Myometrial cell (primary cell): ENCODE measurements around the gene KRTAP6-3. TPM values are rescaled to one million over a fixed set of nuclear protein-coding genes. Genes with fewer than 3 reads are reported as not detected.

Experiments
- total RNA-seq: library from RNA; depleted of rRNA; stranded (reverse); fragments of >200 nt; gene quantifications from 2 replicates; pipeline ENCODE4 v1.2.3, GENCODE V29; 2015

KRTAP6-3 gene, protein sequence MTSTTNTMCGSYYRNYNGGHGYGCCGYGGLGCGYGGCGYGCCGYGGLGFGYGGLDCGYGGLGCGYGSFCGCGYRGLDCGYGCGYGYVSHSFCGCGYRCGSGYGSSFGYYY
- not detected in 2 replicates for total RNA-seq

DNA sequence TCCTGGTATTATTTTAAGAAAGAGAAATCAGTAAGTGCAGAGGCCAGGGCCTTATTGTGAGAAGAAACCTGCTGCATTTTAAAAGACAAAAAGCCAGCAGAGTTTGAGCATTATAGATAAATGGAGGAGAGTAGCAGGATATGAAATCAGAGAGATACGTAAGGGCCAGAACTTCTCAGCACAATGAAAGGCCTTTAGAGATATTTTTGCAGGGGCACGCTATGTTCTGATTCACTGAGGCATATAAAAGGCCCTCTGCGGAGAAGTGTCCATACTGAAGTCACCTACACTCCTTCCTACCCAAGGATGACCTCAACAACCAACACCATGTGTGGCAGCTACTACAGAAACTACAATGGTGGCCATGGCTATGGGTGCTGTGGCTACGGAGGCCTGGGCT, at the start of gene KRTAP6-3:
Gene KRTAP6-3, plus strand, starts transcription at position 301 of the 400 bp plus-strand sequence. Its CDS starts 6 bp downstream, at position 307.

GRCh38 chr21:30561264-30561895, 30.9 kb upstream of the KRTAP6-3 start, which contains the start of gene KRTAP19-7:
KRTAP19-7 (minus strand) TSS chr21:30561314; CDS start chr21:30561289, 25 bp downstream.

DNA sequence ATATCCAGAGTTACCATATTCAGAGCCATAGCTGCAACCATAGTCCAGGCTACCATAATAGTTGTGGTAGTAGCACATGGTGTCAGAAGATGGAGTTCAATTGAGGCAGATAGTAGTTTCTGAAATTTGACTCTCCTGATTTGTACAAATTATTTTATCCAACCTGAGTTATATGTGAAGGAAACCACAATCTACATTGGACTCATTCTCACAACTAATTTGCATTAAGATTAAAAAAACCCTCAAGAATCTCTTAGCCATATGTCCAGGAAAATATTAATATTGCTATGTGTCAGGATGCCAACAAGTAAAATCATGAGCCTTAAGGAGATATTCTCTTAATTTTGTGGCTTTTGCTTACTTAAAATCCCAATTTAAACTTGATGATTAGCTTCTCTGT, 1.9 kb upstream of the KRTAP6-3 start, which contains the start of gene KRTAP22-2:
Gene KRTAP22-2, minus strand, starts transcription at position 101 of the 400 bp plus-strand sequence.

DNA sequence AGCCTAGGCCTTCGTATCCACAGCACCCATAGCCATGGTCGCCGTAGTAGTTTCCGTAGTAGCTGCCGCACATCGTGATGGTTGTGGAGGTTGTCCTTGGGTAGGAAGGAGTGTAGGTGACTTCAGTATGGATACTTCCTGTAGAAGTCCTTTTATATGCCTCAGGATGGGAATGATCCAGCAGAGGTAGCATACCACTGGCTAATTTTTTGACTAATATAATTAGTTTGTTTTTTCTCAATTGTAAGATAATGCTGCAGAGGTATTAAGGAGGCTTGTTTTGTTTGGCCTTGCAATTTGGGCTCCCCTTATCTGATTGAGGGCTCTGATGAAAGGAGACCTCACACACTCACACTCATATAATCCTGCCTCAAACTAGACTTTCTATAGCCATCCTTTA, 6.6 kb downstream of the KRTAP6-3 start, which contains the start of gene KRTAP6-2:
Gene KRTAP6-2, minus strand, starts transcription at position 101 of the 400 bp plus-strand sequence. Its CDS starts 28 bp downstream, at position 73.

DNA sequence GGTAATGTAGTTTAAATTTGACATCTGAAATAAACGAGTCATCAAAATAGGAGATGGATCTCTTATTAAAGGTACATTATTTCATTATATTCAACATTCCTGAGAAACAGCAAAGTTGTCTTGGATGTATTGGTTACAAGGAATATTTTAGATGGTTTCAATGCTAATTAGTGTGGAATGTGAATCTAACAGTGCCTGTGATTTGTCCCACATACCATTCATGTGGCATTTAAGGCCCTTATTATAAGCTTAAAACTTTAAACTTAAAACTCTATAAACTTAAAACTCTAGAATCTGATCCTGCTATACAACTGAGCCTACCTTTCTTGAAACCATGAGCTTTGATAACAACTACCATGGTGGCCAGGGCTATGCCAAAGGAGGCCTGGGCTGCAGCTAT, 8.5 kb downstream of the KRTAP6-3 start, which contains the start of gene KRTAP22-1:
Gene KRTAP22-1, plus strand, starts transcription at position 301 of the 400 bp plus-strand sequence.

DNA sequence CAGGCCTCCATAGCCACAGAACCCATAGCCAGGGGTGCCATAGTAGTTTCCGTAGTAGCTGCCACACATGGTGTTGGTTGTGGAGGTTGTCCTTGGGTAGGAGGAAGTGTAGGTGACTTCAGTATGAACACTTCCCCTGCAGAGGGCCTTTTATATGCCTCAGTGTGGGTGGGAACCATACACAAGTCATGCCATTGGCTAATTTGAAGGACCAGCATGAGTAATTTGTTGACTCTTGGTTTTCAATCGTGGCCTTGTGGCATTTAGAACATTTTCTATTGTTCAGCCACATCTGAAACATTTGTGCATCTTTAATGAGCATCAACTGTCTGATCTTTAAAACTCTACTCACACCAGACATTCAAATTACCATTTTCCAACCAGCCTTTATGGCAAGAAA, 21.6 kb downstream of the KRTAP6-3 start, which contains the start of gene KRTAP6-1:
Gene KRTAP6-1, minus strand, starts transcription at position 95 of the 400 bp plus-strand sequence. Its CDS starts 26 bp downstream, at position 69.

DNA sequence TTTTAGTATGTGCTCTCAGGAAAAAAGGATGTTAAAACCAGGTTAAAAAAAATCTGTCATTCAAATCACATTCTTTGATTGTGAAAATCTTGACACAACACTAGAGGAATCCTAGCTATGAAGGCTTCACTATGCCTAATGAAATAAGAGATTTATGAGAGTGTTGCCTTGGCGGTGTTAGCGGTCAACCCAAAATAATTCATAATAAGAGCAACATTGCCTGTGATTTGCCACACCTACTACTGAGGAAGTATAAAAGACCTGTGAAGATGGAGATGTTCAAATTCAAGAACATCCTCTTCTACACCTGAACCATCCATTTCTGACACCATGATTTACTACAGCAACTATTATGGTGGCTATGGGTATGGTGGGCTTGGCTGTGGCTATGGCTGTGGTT, 23.9 kb downstream of the KRTAP6-3 start, which contains the start of gene KRTAP20-1:
Gene KRTAP20-1, plus strand, starts transcription at position 301 of the 400 bp plus-strand sequence. Its CDS starts 30 bp downstream, at position 331.

DNA sequence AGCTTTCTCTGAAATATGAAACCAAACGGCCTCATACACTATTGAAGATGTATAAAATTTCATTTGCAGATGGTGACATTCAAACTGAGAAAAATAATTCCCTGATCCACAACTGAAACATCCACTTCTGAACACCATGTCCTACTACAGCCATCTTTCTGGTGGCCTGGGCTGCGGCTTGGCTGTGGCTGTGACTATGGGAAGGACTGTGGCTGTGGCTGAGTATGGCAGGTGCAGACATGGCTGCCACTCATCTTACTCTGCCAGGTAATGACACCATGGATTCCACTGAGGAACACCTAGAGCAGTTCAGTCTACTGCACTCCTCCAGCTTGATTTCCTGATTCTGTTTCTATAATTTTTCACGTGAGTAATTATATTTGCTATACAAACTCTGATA, 28.3 kb downstream of the KRTAP6-3 start, which contains the start of gene KRTAP20-4:
Gene KRTAP20-4, plus strand, starts transcription at position 106 of the 400 bp plus-strand sequence.

GRCh38 chr21:30634906-30635305, 42.7 kb downstream of the KRTAP6-3 start, which contains the start of gene KRTAP20-2:
KRTAP20-2 (plus strand) TSS chr21:30635206; CDS start chr21:30635264, 58 bp downstream.

DNA sequence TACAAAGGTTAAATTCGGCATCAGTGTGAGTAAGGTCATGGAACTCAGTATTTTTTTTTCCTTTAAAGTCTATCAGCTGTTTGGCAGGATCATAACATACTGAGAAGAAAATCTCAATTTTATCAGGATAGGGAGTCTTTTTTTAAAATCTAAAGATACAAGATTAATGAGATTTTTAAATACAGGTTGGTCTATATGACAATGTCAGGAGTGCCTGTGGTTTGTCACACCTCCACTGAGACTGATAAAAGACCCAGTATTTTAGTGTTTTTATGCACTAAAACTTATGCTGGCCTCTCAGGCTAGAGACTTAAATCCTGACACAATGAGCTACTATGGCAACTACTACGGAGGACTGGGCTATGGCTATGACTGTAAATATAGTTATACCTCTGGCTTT, 50.3 kb downstream of the KRTAP6-3 start, which contains the start of gene KRTAP20-3:
Gene KRTAP20-3, plus strand, starts transcription at position 301 of the 400 bp plus-strand sequence.

Other genes starting within 250 kb of the KRTAP6-3 start
- not detected in 2 replicates for gene KRTAP23-1, start 243.8 kb upstream of the KRTAP6-3 start, total RNA-seq
- gene KRTAP13-2, start 220.2 kb upstream of the KRTAP6-3 start, total RNA-seq: not detected in 2 replicates
- not detected in 2 replicates for gene KRTAP13-1, start 196.4 kb upstream of the KRTAP6-3 start, total RNA-seq
- gene KRTAP13-3, start 166.5 kb upstream of the KRTAP6-3 start, total RNA-seq: not detected in 2 replicates
- not detected in 2 replicates for gene KRTAP13-4, start 162.2 kb upstream of the KRTAP6-3 start, total RNA-seq
- not detected in 2 replicates for gene KRTAP15-1, start 152.2 kb upstream of the KRTAP6-3 start, total RNA-seq
- gene KRTAP19-1, start 112.1 kb upstream of the KRTAP6-3 start, total RNA-seq: not detected in 2 replicates
- gene KRTAP19-2, start 105.0 kb upstream of the KRTAP6-3 start, total RNA-seq: not detected in 2 replicates
- not detected in 2 replicates for gene KRTAP19-3, start 100.4 kb upstream of the KRTAP6-3 start, total RNA-seq
- not detected in 2 replicates for gene KRTAP19-4, start 95.3 kb upstream of the KRTAP6-3 start, total RNA-seq
- gene KRTAP19-5, start 90.3 kb upstream of the KRTAP6-3 start, total RNA-seq: not detected in 2 replicates
- not detected in 2 replicates for gene KRTAP19-6, start 50.6 kb upstream of the KRTAP6-3 start, total RNA-seq
- not detected in 2 replicates for gene KRTAP19-7, start 31.1 kb upstream of the KRTAP6-3 start, total RNA-seq
- gene KRTAP22-2, start 2.0 kb upstream of the KRTAP6-3 start, total RNA-seq: not detected in 2 replicates
- not detected in 2 replicates for gene KRTAP6-2, start 6.5 kb downstream of the KRTAP6-3 start, total RNA-seq
- gene KRTAP22-1, start 8.6 kb downstream of the KRTAP6-3 start, total RNA-seq: not detected in 2 replicates
- not detected in 2 replicates for gene KRTAP6-1, start 21.5 kb downstream of the KRTAP6-3 start, total RNA-seq
- not detected in 2 replicates for gene KRTAP20-1, start 24.0 kb downstream of the KRTAP6-3 start, total RNA-seq
- gene KRTAP20-4, start 28.2 kb downstream of the KRTAP6-3 start, total RNA-seq: not detected in 2 replicates
- gene KRTAP20-2, start 42.8 kb downstream of the KRTAP6-3 start, total RNA-seq: not detected in 2 replicates
- not detected in 2 replicates for gene KRTAP20-3, start 50.4 kb downstream of the KRTAP6-3 start, total RNA-seq
- not detected in 2 replicates for gene KRTAP21-3, start 126.3 kb downstream of the KRTAP6-3 start, total RNA-seq
- not detected in 2 replicates for gene KRTAP21-2, start 154.8 kb downstream of the KRTAP6-3 start, total RNA-seq
- gene KRTAP21-1, start 163.0 kb downstream of the KRTAP6-3 start, total RNA-seq: not detected in 2 replicates
- gene KRTAP8-1, start 220.8 kb downstream of the KRTAP6-3 start, total RNA-seq: not detected in 2 replicates
- gene KRTAP7-1, start 237.3 kb downstream of the KRTAP6-3 start, total RNA-seq: not detected in 2 replicates